K562 (cell line): ENCODE results near the gene KIAA0930. TPM values are rescaled to one million over a fixed set of nuclear protein-coding genes. Genes with fewer than 3 reads are reported as not detected.

Experiments used
- ATAC-seq: fragments of 200-7000 bp; cut with Tn5 transposase; 3 replicates; pipeline ENCODE4 v1.9.1; 2020; ENCODE audit warnings: moderate library complexity
- BruUV-seq: library from RNA; stranded (reverse); fragments of 400-500 nt; replicated peaks from 2 replicates; lab custom pipeline; 2021; lab: Mats Ljungman, UMichigan
- CTCF ChIA-PET: fragments of 300-600 bp; formaldehyde crosslinking; extraction: SDS; loops from one replicate; lab custom pipeline; 2021; ENCODE audit warnings: low intra/inter-chr PET ratio; lab: Yijun Ruan, JAX
- POLR2A ChIA-PET: fragments of 300-600, 350-650 bp; sonication (Branson Sonifier 250); formaldehyde crosslinking; extraction: SDS; loops from one replicate; lab custom pipeline; 2021; ENCODE audit warnings: antibody characterized with exemption, inconsistent platforms; lab: Yijun Ruan, JAX
- DNase-seq, 4 experiments: peaks; one replicate each; pipeline versions ENCODE4 v3.0.0 to v3.0.0-alpha.2; 2011 to 2018; ENCODE audit warnings: low spot score in 3 of 4, mixed read lengths in 3 of 4; ENCODE audit errors: extremely low read depth in 1 of 4
- FAIRE-seq: peaks from 2 replicates; lab custom pipeline; 2011; peaks lifted over from hg19 to GRCh38; lab: Jason Lieb, UNC
- H2AFZ ChIP-seq: 2 replicates; pipeline ENCODE4 v1.6.0; 2011; ENCODE audit warnings: low read depth, low read length, control low read depth, inconsistent platforms
- H3K27ac ChIP-seq: fragments of 200-600 bp; 3 replicates; pipeline ENCODE4 v1.8.0; 2011; ENCODE audit warnings: low read depth, mild to moderate bottlenecking, control low read depth, inconsistent platforms, low read length, moderate library complexity, mixed read lengths; ENCODE audit errors: extremely low read depth
- H3K27me3 ChIP-seq, 2 experiments: fragments of 300-600 bp in 1 of 2; 2 replicates in 1 of 2; 3 replicates in 1 of 2; pipeline versions ENCODE4 v1.6.0 to v1.8.0; 2011; ENCODE audit warnings: inconsistent platforms in 2 of 2, low read length in 2 of 2, mild to moderate bottlenecking in 1 of 2, mixed read lengths in 1 of 2, moderate library complexity in 1 of 2; ENCODE audit not compliant: control insufficient read depth in 2 of 2, insufficient read depth in 2 of 2
- H3K36me3 ChIP-seq: fragments of 300-600 bp; 3 replicates; pipeline ENCODE4 v1.8.0; 2011; ENCODE audit warnings: mild to moderate bottlenecking, low read length, inconsistent platforms; ENCODE audit not compliant: control insufficient read depth, insufficient read depth
- H3K4me1 ChIP-seq, 2 experiments: fragments of 200-600 bp in 1 of 2; replicated peaks in 1 of 2; 2 replicates in 1 of 2; 3 replicates in 1 of 2; pipeline versions ENCODE4 v1.5.1 to v1.8.0; 2011; ENCODE audit warnings: inconsistent platforms in 2 of 2, low read length in 2 of 2, mild to moderate bottlenecking in 1 of 2, mixed read lengths in 1 of 2, moderate library complexity in 1 of 2; ENCODE audit not compliant: control insufficient read depth in 2 of 2, insufficient read depth in 2 of 2
- H3K4me2 ChIP-seq: 2 replicates; pipeline ENCODE4 v1.6.1; 2011; ENCODE audit warnings: low read length, control low read depth, inconsistent platforms, mixed read lengths; ENCODE audit not compliant: insufficient read depth
- H3K4me3 ChIP-seq: fragments of 200-600 bp; sonication (generic), shearing (Covaris generic); 2 replicates; pipeline ENCODE4 v1.5.1; 2016; ENCODE audit warnings: control low read depth, inconsistent platforms
- H3K79me2 ChIP-seq: fragments of 200-600 bp; 3 replicates; pipeline ENCODE4 v1.8.0; 2011; ENCODE audit warnings: low read length, inconsistent platforms; ENCODE audit not compliant: control insufficient read depth, insufficient read depth
- H3K9ac ChIP-seq, 2 experiments: 2 replicates each; pipeline versions ENCODE4 v1.6.0 to v1.6.1; 2011; ENCODE audit warnings: low read depth in 2 of 2, low read length in 2 of 2, control low read depth in 1 of 2, inconsistent platforms in 1 of 2, mild to moderate bottlenecking in 1 of 2, mixed read lengths in 1 of 2; ENCODE audit not compliant: insufficient read depth in 1 of 2
- H3K9me1 ChIP-seq: one replicate; pipeline ENCODE4 v1.6.0; 2011; ENCODE audit warnings: inconsistent platforms, mild to moderate bottlenecking, low read length, moderate library complexity; ENCODE audit not compliant: control insufficient read depth, insufficient read depth
- H3K9me3 ChIP-seq: replicated peaks from 2 replicates; pipeline ENCODE4 v1.5.1; 2011; ENCODE audit warnings: low read depth, low read length, inconsistent platforms; ENCODE audit not compliant: control insufficient read depth, insufficient read depth
- H4K20me1 ChIP-seq: replicated peaks from 2 replicates; pipeline ENCODE4 v1.6.1; 2011; ENCODE audit warnings: low read length, inconsistent platforms, mixed read lengths; ENCODE audit not compliant: control insufficient read depth, insufficient read depth
- ATF4 ChIP-seq: fragments of 450-650 bp; formaldehyde crosslinking; IDR thresholded peaks from 2 replicates; pipeline ENCODE4 v1.4.0; 2022; ENCODE audit warnings: mild to moderate bottlenecking, moderate library complexity
- BCOR ChIP-seq: fragments of 450-650 bp; IDR thresholded peaks from 2 replicates; pipeline ENCODE4 v1.6.1; 2016
- EHMT2 ChIP-seq: fragments of 450-650 bp; IDR thresholded peaks from 2 replicates; pipeline ENCODE4 v1.6.1; 2018; ENCODE audit warnings: antibody characterized with exemption
- MEF2A ChIP-seq: IDR thresholded peaks from 2 replicates; pipeline ENCODE4 v1.6.1; 2011; ENCODE audit warnings: low read depth, mild to moderate bottlenecking, low read length, moderate library complexity; ENCODE audit not compliant: control insufficient read depth
- MIER1 ChIP-seq: fragments of 450-650 bp; IDR thresholded peaks from 2 replicates; pipeline ENCODE4 v1.6.1; 2016; ENCODE audit warnings: antibody characterized with exemption, mild to moderate bottlenecking, low read depth
- MTA2 ChIP-seq: fragments of 450-650 bp; IDR thresholded peaks from 2 replicates; pipeline ENCODE4 v1.6.1; 2016; ENCODE audit warnings: low read depth
- NR0B1 ChIP-seq: fragments of 450-650 bp; IDR thresholded peaks from one replicate; pipeline ENCODE4 v1.6.1; 2018; ENCODE audit warnings: mild to moderate bottlenecking, moderate library complexity; ENCODE audit not compliant: partially characterized antibody
- POLR3G ChIP-seq: IDR thresholded peaks from 2 replicates; pipeline ENCODE4 v1.6.1; 2011; ENCODE audit not compliant: insufficient read length, insufficient replicate concordance; ENCODE audit errors: extremely low read depth
- RBM25 ChIP-seq: fragments of 200-400 bp; formaldehyde crosslinking; IDR thresholded peaks from 2 replicates; pipeline ENCODE4 v1.6.1; 2018; ENCODE audit warnings: low read length, low read depth, moderate library complexity; ENCODE audit not compliant: severe bottlenecking
- RCOR1 ChIP-seq, 2 experiments: IDR thresholded peaks; 2 replicates each; pipeline ENCODE4 v1.6.1; 2012; ENCODE audit warnings: low read depth in 2 of 2, low read length in 2 of 2, borderline replicate concordance in 1 of 2, improper control_type of control experiment in 1 of 2
- WGBS: fragments of 100-300 bp; shearing (Covaris generic); methylation state at CpG from one replicate; pipeline ENCODE4 v1.1.6; 2016; ENCODE audit warnings: low coverage, mixed read lengths; ENCODE audit not compliant: insufficient coverage; ENCODE audit errors: missing lambda C conversion rate; 5-methylcytosine and 5-hydroxymethylcytosine counted together
- in situ Hi-C: fragments of 300-500 bp; cut with MboI; formaldehyde crosslinking; loops from 4 replicates; pipeline ENCODE4 v1.15.0; 2018; ENCODE audit warnings: inconsistent platforms, mixed read lengths
- intact Hi-C: fragments of 100-400 bp; cut with micrococcal nuclease; formaldehyde crosslinking; loops from 2 replicates; pipeline ENCODE4 v1.14.2; 2022
- polyA plus RNA-seq, 8 experiments: library from polyadenylated mRNA; depleted of rRNA in 4 of 8; stranded (reverse) in 5 of 8; unstranded in 3 of 8; fragments of >200 nt; fragmentation: Nextera tagmentation in 2 of 8; fragmentation: Illumina TruSeq in 1 of 8; extraction: Ambion mirVana in 2 of 8; extraction: Trizol in 1 of 8; gene quantifications; 2 replicates each; pipeline versions ENCODE4 v1.2.1 to v1.2.3, GENCODE V29; 2011 to 2014; ENCODE audit warnings: inconsistent platforms in 1 of 8, missing spikeins in 1 of 8
- total RNA-seq, 7 experiments: library from RNA; depleted of rRNA in 6 of 7; stranded (reverse); fragments of >200 nt in 6 of 7; fragmentation: Illumina TruSeq in 2 of 7; extraction: Trizol in 2 of 7; gene quantifications; 2 replicates each; pipeline versions ENCODE4 v1.2.1 to v1.2.3, GENCODE V29; 2011 to 2021; ENCODE audit warnings: low replicate concordance in 1 of 7
- TF ChIP-seq, protein P1 (sequence below): IDR thresholded peaks from 2 replicates; pipeline ENCODE4 v1.6.1; 2014; ENCODE audit warnings: antibody characterized with exemption

Gene KIAA0930
- total and polyA plus RNA-seq, 9 of the 15 experiments (the other 6 are each of a cell fraction or from before 2014, with no cell fraction given): 0.24 to 12.1 (median 6.4) TPM

DNA sequence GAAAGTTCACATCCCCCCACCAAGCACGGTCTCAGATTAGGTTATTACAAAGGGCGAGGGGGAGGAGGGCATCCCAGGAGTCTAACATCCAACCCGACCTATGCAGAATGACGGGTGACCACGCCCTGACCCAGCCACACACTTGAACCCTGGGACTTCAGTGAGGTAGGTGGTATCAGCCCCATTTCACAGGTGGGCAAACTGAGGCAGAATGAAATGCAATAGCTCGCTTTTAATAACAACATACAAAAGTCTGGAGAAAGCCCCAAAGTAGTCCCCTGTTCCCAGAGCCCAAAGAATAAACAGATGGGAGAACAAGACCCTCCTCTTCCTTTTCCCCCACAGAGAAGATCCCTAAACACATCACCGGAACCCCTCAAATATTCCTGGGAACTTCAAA is 45.1 kb downstream of the KIAA0930 start:
- TF ChIP-seq RCOR1 (IDR thresholded peaks at IDR 0.05; ENCODE audit: borderline replicate concordance in 1 of 2, low read depth in 2 of 2, low read length in 2 of 2) (0 out of 4 replicates have a peak, but pooled peaks of 1 of the 2 experiments have one; percentile 9), MTA2 (no peak), MIER1 (no peak), POLR3G (no peak), BCOR (peak; percentile 52; the same call in 1 of the 2 replicates), RBM25 (peak; percentile 70)
- 45% methylated on average over 4 of the region's 7 CpGs for WGBS
- Histone ChIP-seq H3K4me1 (peaks cover 13 to 33% of the 10 kb centered on the region in 2 experiments; a peak in 4 of 5 replicates), H2AFZ (no peak overlapping the region), H3K4me3 (no peak overlapping the region), H3K27me3 (no peaks in the 10 kb centered on the region), H3K9me3 (no peaks in the 10 kb centered on the region), H3K9me1 (peaks cover 5% of the 10 kb centered on the region), H3K79me2 (no peaks in the 10 kb centered on the region), H4K20me1 (no peaks in the 10 kb centered on the region), H3K9ac (no peak overlapping the region), H3K27ac (no peak overlapping the region), H3K4me2 (no peak overlapping the region), H3K36me3 (no peaks in the 10 kb centered on the region)
- DNase-seq (no peak), ATAC-seq (no peak), FAIRE-seq (no peak)
- CTCF ChIA-PET: no interaction called here
- in situ Hi-C loops (loop anchor here (10.0 kb wide), 2 partner anchors 81 to 1509 kb away; no protein-coding TSS in a partner anchor), intact Hi-C loops (no loop called here)
- no TSS peak for BruUV-seq
- POLR2A ChIA-PET: interaction anchor here (1.1 kb wide), 1 partner anchor 30 kb away, joined by 3 read pairs; no protein-coding TSS in a partner anchor

- no peaks in the 10 kb centered on the region for H3K79me2 ChIP-seq
- H3K9ac ChIP-seq: no peak overlapping the region
- POLR2A ChIA-PET: interaction anchor here (1.1 kb wide), 1 partner anchor 30 kb away, joined by 3 read pairs; no protein-coding TSS in a partner anchor
- H3K4me3 ChIP-seq: no peak overlapping the region
- H3K4me2 ChIP-seq: no peak overlapping the region
- no peaks in the 10 kb centered on the region for H3K9me3 ChIP-seq
- ATAC-seq (no peak), FAIRE-seq (no peak), DNase-seq (no peak)
- in situ Hi-C loops (loop anchor here (10.0 kb wide), 2 partner anchors 80 to 1510 kb away; no protein-coding TSS in a partner anchor), intact Hi-C loops (no loop called here)
- H3K4me1 ChIP-seq: peaks cover 13 to 25% of the 10 kb centered on the region in 2 experiments; a peak in 4 of 5 replicates
- no peaks in the 10 kb centered on the region for H3K36me3 ChIP-seq
- 76% methylated on average over 10 of the region's 17 CpGs for WGBS
- H3K9me1 ChIP-seq: peaks cover 2% of the 10 kb centered on the region
- H4K20me1 ChIP-seq: no peaks in the 10 kb centered on the region
- no peaks in the 10 kb centered on the region for H3K27me3 ChIP-seq
- no peak overlapping the region for H3K27ac ChIP-seq
- no peak overlapping the region for H2AFZ ChIP-seq
- CTCF ChIA-PET: no interaction called here
- BruUV-seq: no TSS peak
- TF ChIP-seq NR0B1 (no peak), ATF4 (CRISPR knock-in tag) (no peak), EHMT2 (no peak), MEF2A (no peak)
- TF ChIP-seq, protein P1, sequence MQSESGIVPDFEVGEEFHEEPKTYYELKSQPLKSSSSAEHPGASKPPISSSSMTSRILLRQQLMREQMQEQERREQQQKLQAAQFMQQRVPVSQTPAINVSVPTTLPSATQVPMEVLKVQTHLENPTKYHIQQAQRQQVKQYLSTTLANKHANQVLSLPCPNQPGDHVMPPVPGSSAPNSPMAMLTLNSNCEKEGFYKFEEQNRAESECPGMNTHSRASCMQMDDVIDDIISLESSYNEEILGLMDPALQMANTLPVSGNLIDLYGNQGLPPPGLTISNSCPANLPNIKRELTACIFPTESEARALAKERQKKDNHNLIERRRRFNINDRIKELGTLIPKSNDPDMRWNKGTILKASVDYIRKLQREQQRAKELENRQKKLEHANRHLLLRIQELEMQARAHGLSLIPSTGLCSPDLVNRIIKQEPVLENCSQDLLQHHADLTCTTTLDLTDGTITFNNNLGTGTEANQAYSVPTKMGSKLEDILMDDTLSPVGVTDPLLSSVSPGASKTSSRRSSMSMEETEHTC: no peak
Observed at GRCh38 chr22:45194686-45195085, 46.0 kb downstream of the KIAA0930 start.
